Fibroblast of peridontal ligament (primary cell): ENCODE measurements around the gene RNF2.
"Not testable (repeated sequence)": the region's sequence is repeated elsewhere in the genome, so short reads cannot be mapped to it uniquely, and the experiment has no call there.

Experiments
- DNase-seq: peaks from one replicate; pipeline ENCODE4 v3.0.0-alpha.2; 2010; ENCODE audit errors: extremely low read depth

RNF2 gene

DNA sequence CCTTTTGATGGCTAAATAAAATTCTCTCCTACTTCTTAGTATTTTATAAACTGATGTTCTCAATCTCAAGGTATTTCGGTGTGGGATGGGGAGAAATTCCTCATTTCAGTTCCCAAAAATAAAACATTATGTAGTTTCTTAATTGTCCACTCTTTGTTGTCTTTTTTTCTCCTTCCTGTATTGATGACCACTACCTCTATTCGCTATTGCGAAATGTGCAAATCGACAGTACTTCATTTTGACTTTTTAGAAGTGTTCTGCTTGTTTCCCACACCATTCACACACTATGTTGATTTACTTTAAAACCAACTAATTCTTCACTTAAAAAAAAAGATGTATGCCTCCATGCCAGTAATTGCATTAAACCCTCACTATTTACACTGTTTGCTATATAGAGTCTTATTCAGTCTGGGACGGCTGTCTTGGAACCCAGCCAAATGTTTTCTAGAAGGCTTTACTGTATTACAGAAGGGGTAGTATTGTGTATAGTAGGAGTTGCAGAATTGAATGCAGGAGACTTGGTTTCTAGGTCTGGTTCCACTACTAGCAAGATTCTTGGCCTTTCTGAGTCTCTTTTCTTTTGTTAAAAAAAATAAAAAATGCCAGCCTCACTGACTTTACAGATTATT lies 5.6 kb downstream of the RNF2 start:
- DNase-seq, result no peak

DNA sequence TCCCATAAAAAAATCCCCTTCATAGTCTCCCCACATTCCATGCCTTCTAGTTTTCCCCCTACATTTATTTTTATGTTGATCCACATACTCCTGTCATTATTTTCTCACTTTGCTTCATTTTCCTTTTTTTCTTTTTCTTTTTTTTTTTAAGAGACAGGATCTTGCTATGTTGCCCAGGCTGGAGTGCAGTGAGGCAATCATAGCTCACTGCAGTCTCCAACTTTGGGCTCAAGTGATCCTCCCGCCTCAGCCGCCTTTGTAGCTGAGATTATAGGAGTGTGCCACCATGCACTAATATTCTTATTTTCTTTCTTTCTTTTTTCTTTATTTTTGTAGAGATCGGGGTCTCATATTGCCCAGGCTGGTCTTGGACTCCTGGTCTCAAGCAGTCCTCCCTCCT lies 7.8 kb downstream of the RNF2 start:
- DNase-seq, result no peak

DNA sequence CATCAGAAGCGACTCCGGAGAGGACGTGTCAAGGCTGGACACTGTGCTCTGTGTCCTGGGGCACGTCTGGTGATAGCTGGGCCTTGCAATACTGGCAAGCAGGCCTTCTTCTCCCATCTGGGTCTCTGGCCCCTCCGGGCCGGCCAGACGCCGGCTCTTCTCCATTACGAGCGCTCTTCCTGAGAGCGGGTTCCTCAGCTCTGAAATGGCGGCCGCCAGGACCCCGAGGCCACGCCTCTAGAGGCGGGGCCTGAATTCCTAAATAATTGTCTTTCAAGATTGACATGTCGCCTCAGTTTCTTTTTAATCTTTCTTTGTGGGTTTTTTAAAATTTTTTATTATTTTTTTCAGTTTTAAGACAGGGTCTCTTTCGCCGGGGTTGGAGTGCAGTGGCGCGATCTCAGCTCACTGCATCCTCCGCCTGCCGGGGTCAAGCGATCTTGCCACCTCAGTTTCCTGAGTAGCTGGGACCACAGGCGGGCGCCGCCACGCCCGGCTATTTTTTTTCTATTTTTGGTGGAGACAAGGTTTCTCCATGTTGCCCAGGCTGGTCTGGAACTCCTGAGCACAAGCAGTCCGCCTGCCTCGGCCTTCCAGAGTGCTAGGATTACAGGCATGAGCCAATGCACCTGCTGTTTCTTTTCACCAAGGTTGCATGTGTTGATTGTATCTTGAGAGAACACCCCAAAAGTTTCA lies 9.2 kb downstream of the RNF2 start:
- DNase-seq, result no peak

DNA sequence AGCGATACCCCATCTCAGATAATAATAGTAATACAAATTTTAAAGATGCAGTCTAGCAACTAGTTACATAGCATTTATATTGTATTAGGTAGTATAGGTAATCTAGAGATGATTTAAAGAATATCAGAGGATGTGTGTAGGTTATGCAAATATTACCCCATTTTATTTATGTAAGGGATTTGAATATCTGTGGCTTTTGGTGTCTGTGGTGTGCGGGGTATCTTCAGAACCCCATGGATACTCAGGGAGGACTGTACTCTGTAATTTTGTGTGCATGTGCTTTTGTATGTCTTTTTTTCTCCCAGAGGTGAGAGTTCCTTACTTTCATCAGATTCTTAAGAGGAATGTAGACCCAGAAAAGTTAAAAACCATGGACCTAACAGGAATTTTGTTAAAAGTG lies 12.8 kb downstream of the RNF2 start:
- no peak for DNase-seq

DNA sequence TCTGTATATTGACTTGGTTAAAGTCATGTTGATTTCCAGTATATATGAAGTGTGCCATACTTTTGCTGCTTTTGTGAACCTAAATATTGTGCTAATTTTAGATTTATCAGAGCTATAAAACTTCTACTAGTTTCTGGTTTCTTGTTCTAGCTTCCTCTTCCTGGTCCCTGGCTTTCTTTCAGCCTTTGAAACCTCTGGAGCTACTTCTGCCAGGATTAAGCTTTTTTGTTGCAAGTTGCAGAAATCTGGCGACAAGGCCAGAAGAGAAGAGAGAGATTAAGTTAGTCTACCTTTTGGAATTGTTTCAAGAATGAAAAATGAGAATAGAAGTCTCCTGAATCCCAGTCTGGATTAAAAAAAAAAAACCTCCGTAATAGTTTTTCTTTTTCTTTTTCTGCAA lies 13.5 kb downstream of the RNF2 start:
- no peak for DNase-seq

DNA sequence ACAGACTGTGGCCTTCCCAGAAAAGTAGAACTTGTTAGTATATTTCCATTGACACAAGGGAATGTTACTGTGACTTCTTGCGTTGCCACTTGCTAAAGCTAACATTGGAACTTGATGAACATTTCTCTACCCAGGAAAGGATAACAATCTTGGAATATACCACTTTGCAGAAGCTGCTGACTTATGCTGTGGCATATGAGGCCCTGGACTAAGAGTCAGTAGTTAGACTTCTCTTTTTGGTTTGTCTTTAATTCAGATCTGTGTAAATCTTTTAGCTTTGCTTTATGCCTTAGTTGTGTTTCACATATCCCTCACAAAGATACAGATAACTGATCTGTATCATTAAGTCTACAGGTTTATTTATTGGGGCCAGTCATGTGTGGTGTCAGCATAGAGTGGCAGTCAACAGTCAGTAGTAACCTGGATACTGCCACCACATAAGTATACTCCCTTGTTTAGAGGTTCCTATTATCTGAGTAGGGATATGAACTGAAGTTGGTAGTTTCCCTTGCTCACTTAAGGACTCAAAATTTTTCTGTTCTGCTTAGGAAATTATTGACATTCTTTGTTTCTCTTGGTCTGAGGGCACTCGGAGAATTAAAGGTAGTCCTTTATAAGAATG lies 14.7 kb downstream of the RNF2 start:
- DNase-seq, result no peak

DNA sequence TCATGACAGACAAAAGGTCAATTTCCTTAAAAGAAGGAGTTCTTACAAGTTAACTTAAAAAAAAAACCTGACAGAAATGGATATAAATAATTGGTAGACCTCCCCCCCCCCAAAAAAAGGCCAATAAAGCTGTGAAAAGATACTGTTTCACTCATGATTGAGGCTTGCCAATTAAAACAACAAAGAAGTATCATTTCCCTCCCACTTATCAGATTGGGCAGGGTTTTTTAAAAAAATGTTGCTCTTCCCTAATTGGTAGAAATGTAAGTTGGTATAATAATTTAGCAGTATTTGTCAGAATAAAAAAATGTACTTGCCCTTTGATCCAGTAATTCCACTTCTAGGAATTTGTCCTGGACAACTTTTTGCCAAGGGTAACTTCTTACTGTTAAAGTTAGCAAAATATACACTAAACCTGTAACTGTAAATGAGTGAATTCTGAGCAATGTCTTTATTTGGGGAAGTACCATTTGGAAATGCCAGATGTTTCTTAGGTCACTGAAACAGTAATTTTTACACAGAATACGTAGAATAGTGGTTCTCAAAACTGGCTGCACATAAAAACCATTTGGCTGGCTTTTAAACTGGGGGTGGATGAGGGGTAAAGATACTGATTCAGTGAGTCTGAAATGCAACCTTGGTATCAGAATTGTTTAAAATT lies 17.5 kb downstream of the RNF2 start:
- DNase-seq, result peak; percentile 57

DNA sequence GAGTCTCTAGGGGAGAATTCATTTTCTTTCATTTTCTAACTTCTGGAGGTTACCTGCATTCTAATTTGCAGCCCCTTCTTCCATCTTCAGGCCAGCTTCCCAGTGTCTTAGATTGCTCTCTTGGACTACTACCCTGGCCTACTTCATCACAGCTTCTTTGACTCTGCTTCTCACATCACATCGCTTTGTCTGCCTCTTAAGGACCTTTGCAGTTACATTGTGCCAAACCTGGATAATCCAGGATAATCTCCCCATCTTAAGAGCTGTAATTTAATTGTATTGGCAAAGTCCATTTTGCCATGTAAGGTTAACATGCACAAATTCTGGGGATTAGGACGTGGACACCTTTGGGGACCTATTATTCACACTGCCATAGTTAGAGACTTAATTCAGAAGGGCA lies 18.4 kb downstream of the RNF2 start:
- no peak for DNase-seq

DNA sequence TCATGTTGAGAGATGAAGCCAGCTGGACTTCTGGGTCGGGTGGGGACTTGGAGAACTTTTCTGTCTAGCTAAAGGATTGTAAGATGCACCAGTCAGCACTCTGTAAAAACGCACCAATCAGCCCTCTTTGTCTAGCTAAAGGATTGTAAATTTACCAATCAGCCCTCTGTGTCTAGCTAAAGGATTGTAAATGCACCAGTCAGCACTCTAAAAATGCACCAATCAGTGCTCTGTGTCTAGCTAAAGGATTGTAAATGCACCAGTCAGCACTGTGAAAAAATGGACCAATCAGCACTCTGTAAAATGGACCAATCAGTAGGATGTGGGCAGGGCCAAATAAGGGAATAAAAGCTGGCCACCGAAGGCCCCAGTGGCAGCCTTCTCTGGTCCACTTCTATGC lies 19.6 kb downstream of the RNF2 start:
- not testable (repeated sequence) for DNase-seq

DNA sequence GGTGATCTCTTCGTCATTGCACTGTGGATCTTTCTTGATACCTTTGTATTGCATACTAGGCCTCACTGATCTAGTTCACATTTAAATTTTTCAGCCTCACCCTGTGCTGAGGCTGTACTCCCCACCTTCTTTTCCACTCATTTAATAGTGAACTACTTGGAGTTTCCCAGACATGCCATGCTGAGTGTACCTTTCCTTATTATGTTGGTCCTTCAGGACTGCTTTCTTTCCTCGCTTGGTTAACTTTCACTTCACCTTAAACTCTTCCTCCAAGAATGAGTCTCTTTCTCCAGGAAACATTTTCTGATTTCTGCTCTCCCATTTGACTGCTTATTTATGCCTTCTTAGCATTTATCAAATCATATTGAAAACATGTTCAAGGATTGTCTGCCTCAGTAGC lies 20.8 kb downstream of the RNF2 start:
- no peak for DNase-seq

DNA sequence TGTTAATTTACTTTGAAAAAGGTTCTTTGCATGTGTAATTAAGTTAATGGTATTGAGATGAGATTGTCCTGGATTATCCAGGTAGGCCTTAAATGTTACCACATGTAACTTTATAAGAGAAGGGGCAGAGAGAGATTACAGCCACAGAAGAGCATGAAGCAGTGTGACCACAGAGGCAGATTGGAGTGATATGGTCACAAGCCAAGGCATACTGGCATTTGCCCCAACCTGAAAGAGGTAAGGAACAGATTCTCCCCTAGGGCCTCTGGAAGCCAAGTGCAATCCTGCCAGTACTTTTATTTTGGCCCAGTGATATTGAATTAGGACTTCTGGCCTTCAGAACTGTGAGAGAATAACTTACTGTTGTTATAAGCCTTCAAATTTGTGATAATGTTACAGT lies 23.0 kb downstream of the RNF2 start:
- no peak for DNase-seq

DNA sequence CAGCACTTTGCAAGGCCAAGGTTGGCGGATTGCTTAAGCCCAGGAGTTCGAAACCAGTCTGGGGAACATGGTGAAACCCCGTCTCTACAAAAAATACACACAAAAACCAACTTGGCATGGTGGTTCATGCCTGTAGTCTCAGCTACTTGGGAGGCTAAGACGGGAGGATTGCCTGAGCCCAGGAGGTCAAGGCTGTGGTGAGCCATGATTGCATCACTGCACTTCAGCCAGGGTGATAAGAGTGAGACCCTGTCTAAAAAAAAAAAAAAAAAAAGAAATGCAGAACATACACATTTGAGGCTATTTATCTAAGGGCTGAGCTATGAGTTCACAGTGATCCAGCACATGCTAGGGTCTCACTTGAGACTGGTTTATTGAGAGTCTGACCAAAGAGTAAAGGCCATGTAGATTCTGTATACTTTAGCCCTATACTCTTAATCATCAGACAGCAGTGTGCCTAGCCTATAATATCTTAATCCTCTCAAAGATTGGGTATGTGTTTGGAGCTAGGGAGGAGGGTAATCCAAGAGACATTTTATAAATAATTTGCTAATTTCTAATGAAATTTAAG lies 23.9 kb downstream of the RNF2 start:
- DNase-seq, result no peak

DNA sequence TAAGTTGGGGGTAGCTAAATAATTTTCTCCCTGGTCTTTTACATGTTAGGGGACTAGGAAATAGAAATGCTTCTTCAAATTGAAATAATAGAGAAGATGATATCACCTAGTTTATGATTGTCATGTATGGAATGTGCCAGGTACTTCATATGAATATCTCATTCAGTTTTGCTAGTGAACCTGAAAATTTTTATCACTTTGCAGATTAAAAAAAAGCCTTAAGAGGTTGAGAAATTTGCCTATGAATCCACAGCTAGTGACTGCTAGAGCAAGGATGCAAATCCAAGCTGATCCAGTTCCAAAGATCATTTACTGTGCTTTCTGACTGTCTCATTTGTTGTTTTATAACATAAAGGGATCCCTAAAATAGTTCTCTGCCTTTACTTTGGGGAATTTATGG lies 24.7 kb downstream of the RNF2 start:
- no peak for DNase-seq

DNA sequence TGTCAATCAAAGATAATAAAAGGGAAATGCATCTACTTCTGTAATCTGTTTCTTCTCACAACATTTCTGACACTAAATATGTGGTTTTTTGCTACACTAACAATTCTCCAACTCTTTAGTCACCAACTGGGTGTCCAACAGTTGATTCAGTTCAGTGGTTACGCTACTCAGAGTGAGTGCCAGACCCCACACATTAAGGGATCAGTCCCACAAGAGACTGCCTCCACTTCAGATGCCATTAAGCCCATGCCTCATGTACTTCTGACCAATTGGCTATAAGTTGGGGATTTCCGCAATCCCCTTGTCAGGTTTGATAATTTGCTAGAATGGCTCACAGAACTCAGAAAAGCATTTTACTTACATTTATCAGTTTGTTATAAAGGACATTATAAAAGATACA lies 28.4 kb downstream of the RNF2 start:
- DNase-seq, result peak; percentile 20

DNA sequence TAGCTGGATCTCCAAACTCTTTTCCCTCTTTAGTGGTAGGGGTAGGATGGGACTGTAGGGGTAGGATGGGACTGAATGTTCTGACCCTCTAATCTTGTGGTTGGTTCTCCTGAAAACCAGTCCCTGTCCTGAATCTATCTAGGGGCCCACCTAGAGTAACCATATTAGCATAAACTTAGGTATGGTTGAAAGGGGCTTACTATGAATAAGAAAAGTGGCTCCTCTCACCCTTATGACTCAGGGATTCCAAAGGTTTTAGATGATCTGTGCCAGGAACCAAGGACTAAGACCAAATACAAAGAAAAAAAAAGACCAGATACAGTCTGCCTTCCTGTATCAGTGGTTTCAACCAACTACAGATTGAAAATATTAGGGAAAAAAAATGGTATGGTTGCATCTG lies 28.9 kb downstream of the RNF2 start:
- DNase-seq, result peak; percentile 9

DNA sequence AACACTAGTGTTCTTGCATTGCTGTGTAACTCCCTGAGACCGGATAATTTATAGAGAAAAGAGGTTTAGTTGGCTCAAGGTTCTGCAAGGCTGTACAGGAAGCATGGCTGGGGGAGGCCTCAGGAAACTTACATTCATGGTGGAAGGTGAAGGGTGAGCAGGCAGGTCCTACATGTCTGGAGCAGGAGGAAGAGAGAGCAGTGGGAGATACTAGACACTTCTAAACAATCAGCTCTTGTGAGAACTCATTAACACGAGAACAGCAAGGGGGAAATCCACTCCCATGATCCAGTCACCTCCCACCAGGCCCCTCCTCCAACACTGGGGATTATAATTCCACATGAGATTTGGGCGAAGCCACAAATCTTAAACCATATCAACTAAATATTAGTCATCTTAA lies 30.1 kb downstream of the RNF2 start:
- no peak for DNase-seq

DNA sequence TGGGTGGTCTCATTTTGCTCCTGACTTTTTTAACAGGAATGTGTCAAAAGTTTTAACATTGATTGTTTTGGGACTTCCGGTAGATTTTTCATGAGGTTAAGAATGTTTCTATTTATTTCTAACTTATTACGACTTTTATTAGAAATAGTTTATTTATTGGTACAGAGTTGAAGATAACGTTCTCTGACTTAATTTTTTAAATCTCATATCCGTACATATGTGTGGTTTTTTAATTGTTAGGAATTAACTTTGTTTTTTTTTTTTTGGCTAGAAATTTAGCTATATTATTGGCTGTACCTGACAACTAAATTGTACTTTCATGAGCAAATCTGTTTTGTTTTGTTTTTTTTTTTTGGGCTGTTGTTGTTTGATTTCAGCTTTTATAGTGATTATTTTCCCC lies 32.0 kb downstream of the RNF2 start:
- no peak for DNase-seq

DNA sequence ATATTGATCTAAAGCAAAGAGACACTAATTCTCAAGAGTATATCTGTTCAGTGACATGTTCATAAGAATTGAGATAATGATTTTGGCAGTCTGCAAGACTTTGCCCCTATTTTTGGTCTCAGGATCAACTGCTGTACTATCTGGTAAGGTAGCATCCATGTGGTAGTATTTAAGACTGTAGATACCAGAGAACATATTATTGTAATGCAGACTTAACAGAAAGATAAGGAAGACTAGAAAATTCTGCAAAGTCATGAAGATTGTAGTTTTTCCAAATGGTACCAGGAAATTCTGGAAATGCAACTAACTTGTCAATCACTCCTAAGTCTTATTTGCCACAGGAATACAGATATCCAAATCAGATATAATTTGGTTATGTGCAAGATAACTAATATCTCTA lies 35.1 kb downstream of the RNF2 start:
- no peak for DNase-seq

DNA sequence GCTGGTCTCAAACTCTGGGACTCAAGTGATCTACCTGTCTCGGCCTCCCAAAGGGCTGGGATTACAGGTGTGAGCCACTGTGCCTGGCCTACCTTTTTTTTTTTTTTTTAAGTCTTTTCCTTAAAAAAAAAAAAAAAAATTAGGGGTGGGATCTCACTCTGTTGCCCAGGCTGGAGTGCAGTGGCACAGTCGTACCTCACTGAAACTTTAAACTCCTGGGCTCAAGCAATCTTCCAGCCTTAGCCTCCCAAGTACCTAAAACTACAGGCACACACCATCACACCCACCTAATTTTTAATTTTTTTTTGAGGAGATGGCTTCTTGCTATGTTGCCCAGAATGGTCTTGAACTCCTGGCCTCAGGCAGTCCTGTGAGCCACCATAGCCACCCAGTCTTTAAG lies 38.5 kb downstream of the RNF2 start:
- no peak for DNase-seq

DNA sequence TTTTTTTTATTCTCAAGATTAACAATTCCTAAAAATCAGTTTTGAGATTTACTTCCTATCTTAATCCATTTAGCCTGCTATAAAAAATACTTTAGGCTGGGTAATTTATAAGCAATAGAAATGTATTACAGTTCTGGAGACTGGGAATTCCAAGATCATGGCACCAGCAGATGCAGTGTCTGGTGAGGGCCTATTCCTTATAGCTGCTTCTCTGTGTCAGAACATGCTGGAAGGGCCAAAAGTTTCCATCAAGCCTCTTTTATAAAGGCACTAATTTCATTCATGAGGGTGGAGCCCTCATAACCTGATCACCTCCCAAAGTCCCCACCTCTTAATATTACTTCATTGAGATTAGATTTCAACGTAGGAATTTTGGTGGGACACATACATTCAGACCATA lies 41.7 kb downstream of the RNF2 start:
- DNase-seq, result no peak

DNA sequence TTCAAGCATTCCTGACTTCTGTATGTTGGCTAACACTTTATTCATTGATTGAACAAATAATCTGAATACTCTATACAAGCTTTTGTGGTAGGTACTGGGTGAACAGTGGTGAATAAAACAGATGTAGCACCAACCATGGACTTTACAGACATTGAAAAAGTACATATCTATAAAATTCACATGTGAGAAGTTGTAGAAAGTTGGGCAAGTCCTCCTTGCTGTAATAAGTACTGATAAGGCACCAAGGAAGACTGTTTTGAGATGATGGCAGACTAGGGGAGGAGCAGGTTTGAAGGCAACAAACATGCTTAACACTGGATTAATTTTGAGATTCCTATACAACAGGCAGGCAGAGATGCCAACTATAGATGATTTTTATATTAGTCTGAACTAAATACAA lies 42.4 kb downstream of the RNF2 start:
- no peak for DNase-seq

DNA sequence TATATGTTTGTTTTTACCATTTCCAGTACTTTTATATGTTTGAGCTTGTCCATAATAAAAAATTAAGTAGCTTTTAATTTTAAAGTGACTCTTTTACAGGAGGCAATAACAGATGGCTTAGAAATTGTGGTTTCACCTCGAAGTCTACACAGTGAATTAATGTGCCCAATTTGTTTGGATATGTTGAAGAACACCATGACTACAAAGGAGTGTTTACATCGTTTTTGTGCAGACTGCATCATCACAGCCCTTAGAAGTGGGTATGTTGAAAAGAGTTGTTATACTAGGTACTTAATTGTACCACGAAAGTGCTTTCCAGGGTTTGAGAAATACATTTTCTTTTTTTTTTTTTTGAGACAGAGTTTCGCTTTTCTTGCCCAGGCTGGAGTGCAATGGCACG lies 46.1 kb downstream of the RNF2 start:
- DNase-seq, result no peak

DNA sequence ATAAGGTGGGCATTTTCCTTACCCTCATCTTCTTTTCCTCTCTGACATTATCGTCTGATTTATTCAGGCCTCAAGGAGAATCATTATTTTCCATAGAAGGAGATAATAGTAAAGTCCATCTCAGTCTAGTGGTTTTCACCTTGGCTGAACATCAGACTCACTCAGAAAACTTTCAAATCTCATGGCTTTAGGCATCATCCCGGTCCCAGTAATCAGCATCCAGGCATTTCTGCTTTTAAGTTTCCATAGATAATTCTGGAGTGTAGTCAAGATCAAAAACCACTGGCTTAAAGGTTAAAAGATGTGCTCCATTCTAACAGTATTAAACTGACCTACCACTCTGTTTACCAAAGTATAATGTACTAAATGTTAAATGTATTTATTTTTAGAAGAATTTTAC lies 49.4 kb downstream of the RNF2 start:
- DNase-seq, result no peak
